SK-N-MC (cell line): ENCODE results near the gene DECR2.

ENCODE experiments used
- EZH2 ChIP-seq: fragments of 200-600 bp; sonication (generic); IDR thresholded peaks from one replicate; pipeline ENCODE4 v1.6.1; 2017; ENCODE audit warnings: antibody characterized with exemption
- POLR2AphosphoS5 ChIP-seq: IDR thresholded peaks from 2 replicates; pipeline ENCODE4 v1.6.1; 2012; ENCODE audit warnings: mild to moderate bottlenecking, low read depth, low read length, borderline replicate concordance

DNA sequence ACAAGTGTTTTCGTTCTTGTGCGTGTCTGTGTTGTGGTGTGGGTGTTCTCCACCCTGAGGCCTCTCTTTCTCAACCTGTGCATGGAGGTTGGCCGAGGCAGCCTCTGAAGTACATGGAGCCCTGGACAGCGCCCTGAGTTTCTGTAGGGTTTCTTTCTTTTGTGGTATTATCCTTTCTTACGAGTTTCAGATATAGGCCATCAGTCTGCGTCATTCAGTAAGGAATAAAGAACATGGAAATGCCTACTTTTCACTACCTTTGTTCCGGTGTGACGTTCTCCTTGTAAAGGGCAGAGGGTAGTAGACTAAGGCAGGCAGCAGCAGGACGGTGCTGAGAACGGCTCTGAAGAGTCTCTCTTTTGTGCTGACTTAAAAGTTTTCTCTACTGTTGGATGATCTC is 42.3 kb downstream of the DECR2 start:
- TF ChIP-seq EZH2 (no peak), POLR2AphosphoS5 (no peak)
